NOMO-1 treated with DMSO at 0.1 percent for 48 hours (cell line): ENCODE data around the gene C14orf93.
A peak's percentile ranks its signal among the peaks of the same experiment; 100 is the strongest.

Experiments
- DNase-seq: peaks from one replicate; lab custom pipeline; 2025; ENCODE audit not compliant: unreplicated experiment; lab: John Stamatoyannopoulos, UW

The C14orf93 gene

DNA sequence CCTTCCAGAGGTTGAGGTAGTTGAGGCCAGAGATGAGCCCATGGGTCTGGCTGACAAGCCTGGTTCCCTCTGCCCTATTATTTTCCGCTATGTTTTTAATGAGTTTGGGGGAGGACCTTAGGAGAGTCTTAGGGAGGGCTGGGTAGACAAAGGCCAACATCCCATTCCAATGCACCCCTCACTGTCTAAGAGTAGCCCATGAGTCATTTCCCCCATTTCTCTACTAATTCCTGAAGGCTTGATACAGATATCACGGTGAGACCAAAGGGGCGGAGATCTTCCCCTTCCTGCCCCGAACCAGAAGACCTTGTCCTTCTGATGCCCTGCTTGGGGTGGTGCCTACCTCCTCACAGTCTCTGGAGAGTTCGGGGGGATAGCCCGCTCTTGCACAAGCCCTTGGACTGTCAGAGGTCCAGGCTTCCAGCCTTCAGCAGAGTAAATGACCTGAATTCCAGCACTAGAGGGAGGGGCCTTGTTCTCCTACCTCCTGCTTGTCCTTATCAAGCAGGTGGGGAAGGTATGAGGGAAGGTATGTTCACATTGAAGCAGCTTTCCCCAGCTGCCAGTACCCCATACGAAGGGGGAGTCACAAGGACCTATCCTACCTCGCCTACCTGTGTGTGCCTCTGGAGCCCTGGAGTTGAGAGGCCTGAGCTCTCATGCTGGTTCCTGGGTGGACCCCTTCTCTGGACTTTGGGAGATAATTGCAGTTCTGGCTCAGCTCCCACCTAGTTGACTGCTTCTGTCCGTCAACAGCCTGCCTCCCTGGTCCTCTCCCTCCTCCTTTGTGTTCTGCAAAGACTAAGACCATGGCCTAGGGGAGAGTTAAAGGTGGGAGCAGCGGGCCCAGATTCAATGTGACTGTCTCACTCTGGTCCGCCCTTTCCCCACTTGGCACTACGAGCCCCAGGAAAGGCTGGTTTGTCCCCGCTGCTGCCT, 35.7 kb upstream of the C14orf93 start:
- no peak for DNase-seq

DNA sequence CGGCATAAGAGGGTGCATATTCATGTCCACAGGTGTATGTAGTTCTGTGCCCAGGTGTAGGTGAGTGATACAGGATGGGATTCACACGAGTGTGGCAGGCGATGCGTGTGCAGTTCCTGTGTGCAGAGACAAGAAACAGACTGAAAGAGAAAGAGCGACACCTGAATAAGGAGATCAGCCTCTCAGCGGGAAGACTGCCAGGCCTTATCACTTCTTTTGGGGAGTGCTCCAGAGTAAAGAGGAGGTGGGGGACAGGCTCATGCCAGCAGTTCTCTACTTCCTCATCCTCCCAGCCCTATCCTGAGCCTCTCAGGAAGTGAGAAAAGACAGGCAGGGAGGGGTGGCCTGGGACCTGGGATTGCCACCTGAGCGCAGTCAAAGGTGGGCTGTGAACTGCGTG, 34.9 kb upstream of the C14orf93 start:
- no peak for DNase-seq

- no peak for DNase-seq
Observed at GRCh38 chr14:23043754-23044153, 33.8 kb upstream of the C14orf93 start.

- DNase-seq, result no peak
Observed at GRCh38 chr14:23043145-23043544, 33.2 kb upstream of the C14orf93 start.

DNA sequence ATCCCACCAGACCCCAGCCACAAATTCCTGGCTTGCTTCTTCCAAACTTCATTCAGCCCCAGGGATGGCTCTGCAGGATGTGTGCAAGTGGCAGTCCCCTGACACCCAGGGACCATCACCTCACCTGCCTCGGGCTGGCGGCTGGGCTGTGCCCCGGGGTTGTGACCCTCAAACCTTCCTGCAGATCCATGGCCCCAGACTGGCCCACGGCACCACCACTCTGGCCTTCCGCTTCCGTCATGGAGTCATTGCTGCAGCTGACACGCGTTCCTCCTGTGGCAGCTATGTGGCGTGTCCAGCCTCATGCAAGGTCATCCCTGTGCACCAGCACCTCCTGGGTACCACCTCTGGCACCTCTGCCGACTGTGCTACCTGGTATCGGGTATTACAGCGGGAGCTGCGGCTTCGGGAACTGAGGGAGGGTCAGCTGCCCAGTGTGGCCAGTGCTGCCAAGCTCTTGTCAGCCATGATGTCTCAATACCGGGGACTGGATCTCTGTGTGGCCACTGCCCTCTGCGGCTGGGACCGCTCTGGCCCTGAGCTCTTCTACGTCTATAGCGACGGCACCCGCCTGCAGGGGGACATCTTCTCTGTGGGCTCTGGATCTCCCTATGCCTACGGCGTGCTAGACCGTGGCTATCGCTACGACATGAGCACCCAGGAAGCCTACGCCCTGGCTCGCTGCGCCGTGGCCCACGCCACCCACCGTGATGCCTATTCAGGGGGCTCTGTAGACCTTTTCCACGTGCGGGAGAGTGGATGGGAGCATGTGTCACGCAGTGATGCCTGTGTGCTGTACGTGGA, 32.4 kb upstream of the C14orf93 start, which contains the start of gene PSMB11:
Gene PSMB11 (plus strand): TSS at position 51 of the 804 bp plus-strand sequence. CDS start 14 bp downstream, at position 65.
- no peak for DNase-seq

DNA sequence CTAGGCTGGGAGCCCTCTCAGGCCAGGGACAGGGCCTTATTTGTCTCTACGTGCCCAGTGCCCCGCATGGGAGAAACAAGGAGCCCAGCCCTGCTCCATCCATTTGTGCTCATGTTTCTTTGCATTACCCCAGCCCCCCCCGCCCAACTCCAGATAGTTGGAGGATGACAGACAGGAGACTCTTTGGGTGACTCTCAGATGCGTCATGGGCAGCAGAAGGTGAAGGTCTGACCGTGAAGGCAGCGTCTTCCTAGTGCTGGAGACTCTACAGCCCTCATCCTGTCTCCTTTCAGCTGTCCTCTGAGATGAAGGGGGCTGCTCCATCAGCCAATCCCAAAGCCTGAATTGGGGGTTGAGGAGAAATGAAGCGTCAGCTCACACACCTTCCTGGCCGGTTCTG, 31.8 kb upstream of the C14orf93 start:
- DNase-seq, result no peak

GRCh38 chr14:23040100-23040499, 30.2 kb upstream of the C14orf93 start:
- DNase-seq, result no peak

DNA sequence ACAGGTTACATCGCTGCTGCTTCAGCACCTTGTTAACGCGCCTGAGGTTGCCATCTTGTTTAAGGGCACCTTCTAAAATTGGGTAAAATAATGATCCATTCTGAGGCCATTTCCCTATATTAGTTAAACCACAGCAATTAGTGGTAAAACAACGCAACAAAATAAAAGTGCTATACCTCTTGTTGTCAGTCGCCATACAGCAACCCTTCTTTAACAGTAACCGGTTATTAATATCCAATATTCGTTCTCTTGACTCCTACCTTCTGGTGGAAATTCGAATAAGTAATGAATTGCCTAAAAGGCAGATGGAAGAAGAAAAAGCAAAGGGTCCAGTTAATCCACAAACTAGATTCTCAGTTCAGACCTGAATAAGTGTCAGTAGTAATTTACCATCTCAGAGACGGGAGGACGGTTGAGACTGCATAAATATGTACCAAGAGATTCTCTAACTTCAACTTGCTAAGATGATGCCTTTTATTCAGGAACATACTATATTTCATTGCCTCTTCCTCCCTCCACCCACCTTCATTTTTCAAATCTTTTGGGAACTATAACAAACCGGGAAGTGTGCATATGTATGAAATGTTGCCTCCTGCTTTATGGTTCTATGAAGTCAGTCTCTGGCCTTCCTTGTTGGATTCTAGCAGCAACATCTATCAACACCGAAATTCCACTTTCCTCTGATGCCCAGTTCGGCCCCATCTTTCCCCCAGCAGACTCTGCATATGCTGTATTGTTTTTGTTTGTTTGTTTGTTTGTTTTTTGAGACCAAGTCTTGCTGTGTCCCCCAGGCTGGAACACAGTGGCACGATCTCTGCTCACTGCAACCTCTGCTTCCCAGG, 25.6 kb upstream of the C14orf93 start:
- no peak for DNase-seq

- no peak for DNase-seq
Observed at GRCh38 chr14:23034498-23035302, 24.8 kb upstream of the C14orf93 start, which contains the start of gene PSMB5. PSMB5 (minus strand) TSS chr14:23034900; CDS start chr14:23034881, 19 bp downstream.

DNA sequence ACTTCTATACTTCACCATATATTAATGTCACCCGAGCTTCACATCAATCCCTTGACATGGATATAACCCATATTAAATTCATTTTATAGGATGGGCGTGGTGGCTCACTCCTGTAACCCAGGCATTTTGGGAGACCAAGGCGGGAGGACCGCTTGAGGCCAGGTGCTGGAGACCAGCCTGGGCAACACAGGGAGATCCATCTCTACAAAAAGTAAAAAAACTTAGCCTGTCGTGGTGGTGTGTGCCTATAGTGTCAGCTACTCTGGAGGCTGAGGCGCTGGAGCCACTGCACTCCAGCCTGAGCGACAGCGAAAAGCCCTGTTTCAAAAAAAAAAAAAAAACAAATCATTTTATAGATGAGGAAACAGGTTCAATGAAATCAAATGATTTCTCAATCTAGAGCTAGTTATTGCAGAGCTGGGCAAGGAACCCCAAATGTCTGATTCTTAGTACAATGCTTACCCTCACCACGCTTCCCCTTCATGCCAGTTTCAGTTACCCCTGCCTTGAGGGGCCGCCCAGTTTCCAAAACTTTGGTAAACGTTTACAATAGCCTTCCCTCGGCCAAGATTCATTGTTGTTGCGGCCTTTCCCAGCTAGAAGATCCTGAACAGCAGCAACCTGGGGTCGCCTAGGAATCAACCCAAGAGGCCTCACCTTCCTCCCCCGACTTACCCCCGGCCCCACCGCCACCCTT, 24.0 kb upstream of the C14orf93 start:
- DNase-seq, result no peak

DNA sequence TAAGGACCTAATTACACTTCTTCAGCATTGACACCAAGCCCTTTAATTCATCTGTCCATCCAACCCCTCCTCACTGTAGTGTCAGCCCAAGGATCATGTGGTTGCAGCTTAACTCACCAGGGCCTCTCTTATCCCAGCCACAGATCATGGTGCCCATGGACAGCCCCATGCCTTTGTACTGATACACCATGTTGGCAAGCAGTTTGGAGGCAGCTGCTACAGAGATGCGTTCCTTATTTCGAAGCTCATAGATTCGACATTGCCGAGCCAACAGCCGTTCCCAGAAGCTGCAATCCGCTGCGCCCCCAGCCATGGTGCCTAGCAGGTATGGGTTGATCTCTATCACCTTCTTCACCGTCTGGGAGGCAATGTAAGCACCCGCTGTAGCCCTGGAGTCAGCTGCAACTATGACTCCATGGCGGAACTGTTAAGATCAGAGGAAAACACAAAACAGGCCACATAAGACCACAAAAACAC, 23.3 kb upstream of the C14orf93 start:
- no peak for DNase-seq

GRCh38 chr14:23030936-23031335, 21.0 kb upstream of the C14orf93 start:
- DNase-seq, result no peak

GRCh38 chr14:23028799-23029198, 18.9 kb upstream of the C14orf93 start:
- DNase-seq, result no peak

DNA sequence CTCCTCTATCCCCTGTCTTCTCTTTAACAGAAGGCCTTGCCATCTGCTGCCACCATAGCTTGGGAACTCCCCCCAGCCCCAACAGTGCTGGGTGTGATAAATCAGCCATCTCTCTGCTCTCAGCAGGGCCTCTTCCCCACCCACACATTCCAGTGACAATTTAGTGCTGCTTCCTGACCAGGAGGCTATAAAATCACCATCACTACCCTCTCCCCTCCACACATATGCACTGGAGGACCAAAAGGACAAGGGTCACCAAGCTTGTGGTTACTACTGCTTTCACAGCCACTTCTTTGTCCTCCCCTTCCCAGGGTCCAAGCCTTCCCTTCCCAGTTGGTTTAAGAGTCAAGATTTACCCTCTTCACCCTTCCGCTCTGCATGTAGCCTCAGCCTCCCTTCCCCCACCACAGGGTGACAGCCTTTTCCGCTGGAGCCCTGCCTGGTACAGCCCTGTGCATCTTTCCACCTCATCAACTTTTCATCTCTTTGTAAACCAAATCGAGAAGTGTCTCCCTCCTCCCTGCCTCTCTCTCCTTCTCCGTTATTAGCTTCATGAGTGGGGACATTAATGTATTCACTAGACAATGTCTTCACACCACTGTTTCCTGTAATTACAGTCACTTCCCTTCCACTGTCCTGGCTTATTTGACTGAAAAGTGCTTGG, 15.3 kb upstream of the C14orf93 start:
- peak; percentile 38 for DNase-seq

- DNase-seq, result no peak
Observed at GRCh38 chr14:23024612-23025075, 14.7 kb upstream of the C14orf93 start.

DNA sequence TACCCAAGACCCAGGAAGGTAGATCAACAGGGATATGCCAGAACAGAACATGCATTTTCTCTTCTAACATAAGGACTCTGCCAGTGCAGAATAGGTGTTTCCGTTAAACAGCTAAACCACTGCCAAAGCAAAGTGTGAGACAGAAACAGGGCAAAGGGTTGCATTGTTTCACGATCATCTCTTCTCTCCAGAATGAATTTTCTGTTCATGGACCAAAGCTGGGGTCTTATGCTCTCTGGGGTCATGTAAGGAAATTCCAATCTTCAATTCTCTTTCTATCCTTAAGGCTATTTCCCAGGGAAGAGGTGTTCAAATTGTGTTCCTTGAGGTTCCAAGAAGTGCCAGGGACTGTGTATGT, 13.8 kb upstream of the C14orf93 start:
- no peak for DNase-seq

GRCh38 chr14:23023022-23023794, 13.3 kb upstream of the C14orf93 start:
- no peak for DNase-seq

GRCh38 chr14:23021889-23022442, 12.0 kb upstream of the C14orf93 start:
- DNase-seq, result no peak
